NCI-H345 treated with DMSO at 0.1 percent for 48 hours (cell line): ENCODE data around the gene TM4SF18.
"Not testable (repeated sequence)": the region's sequence is repeated elsewhere in the genome, so short reads cannot be mapped to it uniquely, and the experiment has no call there.

Experiments used
- DNase-seq: peaks from one replicate; lab custom pipeline; 2025; ENCODE audit not compliant: unreplicated experiment; lab: John Stamatoyannopoulos, UW

TM4SF18 gene

GRCh38 chr3:149333176-149333859 lies at the start of gene TM4SF18:
TM4SF18 (minus strand) TSS chr3:149333636; CDS start chr3:149333382, 254 bp downstream.
- DNase-seq, result no peak

DNA sequence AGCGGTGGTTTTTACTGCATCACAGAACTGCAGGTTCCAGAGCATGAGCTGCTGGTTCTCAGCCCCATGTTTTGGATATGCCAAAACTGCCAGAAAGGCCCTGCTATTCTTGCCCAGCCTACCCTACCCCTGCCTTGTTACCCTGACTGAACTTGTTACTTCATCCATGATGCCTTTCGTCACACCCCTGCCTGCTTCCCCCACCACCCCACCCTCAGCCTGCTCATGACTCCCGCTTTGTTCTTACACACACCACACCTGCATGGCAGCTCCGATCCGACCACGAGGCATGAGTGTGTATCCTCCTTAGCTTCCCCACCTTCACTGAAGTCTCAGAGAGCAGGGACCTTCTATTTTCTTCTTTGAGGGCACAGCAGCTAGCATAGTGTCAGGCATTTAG lies 49.1 kb upstream of the TM4SF18 start:
- no peak for DNase-seq

GRCh38 chr3:149382101-149382467 lies 48.6 kb upstream of the TM4SF18 start:
- no peak for DNase-seq

GRCh38 chr3:149381173-149382100 lies 48.0 kb upstream of the TM4SF18 start:
- no peak for DNase-seq

GRCh38 chr3:149380220-149380619 lies 46.8 kb upstream of the TM4SF18 start:
- not testable (repeated sequence) for DNase-seq

GRCh38 chr3:149378478-149379309 lies 45.3 kb upstream of the TM4SF18 start:
- DNase-seq, result no peak

DNA sequence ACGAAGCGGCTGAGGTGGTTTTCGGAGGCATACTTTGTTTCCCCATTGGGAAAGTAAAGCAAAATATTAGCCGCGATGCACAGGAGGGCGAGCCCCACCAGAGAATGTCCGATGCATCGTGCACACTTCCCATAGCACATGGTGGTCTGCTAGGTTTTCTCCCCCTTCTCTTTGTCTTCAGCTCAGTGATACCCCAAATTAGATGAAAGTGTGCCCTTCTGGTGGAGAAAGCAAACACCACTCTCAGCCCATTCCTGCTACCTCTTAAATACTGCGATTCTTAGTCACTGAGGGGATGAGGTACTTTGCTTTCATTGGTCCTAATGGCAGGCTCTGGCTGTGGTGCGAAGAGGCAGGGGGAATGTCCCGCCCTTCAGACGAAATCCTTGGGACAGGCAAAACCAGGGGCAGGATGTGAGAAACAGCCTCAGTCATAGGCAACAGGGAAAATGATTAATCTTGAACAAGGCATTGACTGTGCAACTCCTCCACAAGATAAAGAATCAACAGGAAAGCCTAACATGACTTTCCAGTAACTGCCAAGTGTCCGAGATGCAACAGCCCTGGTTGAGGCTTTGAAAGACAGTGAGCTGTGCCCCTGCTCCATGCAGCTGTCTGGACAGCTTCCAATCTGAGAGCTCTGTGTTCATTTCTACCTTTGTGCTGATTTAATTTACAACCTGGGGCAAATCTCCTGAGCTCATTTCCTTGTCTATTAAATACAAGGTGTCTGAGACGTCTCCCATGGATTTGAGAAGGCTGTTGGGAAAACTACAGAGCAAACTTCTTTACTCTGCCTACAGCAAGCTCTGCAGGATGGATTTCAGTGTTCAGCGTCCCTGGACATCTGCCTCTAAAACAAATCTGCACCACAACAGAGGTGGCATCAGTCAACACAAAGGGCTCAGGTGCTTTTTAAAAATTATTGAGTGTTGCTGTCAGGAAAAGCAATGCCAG lies 44.2 kb upstream of the TM4SF18 start, which contains the start of gene TM4SF1:
Gene TM4SF1 (minus strand): TSS at position 242 of the 957 bp plus-strand sequence. CDS start 102 bp downstream, at position 140.
- no peak for DNase-seq

DNA sequence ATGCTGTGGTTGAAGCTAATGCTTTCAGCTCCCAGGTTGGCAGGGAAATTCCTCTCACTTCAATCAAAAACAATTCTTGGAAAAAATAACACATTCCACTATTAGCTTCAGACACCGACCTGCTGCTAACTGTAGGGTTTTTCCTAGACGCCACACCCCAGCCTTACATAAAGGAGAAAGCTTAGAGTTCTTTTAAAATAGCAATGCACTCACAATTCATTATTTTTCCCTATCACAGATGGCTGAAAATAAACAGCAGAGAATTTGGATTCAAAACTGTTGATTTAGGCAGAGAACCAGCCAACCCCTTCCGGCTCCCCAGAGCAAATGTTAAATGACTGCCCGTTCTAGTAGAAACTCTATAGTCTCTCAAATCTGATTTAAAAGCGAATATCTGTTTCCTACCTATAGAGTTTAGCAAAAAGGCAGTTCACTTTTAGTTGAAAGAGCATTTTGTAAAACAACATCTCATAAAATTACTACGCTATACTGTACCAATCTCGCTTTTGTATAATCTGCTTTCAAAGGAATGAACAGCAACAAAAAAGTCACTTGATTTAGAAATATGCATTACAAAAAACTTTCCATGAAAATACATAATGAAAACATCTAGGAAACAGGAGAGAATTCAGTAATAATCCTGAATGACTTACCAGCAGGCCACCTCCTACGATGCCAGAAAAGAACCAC lies 43.4 kb upstream of the TM4SF18 start:
- DNase-seq, result no peak

GRCh38 chr3:149375501-149376196 lies 42.2 kb upstream of the TM4SF18 start:
- DNase-seq, result no peak

DNA sequence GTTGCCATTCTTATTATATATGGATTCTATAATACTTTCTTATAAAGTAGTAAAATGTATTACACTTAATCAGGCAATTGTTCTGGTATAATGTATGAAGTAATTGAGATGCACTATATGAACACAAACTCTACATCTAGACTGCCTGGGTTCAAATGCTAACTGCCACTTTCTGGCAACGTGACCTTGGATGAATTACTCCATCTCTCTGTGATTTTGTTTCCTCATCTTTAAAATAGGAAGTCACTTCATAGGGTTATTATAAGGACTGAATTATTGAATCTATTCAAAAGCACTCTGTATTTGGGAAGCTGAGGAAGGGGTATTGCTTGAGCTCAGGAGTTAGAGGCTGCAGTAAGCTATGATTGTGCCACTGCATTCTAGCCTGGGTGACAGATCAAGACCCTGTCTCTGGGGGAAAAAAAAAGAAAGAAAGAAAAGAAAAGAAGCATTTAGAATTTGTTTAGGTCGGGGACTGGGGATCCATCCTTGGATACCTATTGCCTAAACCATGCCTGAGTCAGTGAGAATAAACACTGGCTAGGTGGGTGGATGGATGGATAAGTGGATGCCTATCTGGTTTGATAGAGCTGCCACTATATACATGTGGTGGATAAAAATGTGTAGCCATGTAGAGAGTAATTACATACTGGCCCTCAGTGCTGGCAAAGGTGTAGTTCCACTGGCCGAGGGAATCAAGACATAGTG lies 41.5 kb upstream of the TM4SF18 start:
- no peak for DNase-seq

- DNase-seq, result no peak
Measured at GRCh38 chr3:149374391-149374790, 41.0 kb upstream of the TM4SF18 start.

DNA sequence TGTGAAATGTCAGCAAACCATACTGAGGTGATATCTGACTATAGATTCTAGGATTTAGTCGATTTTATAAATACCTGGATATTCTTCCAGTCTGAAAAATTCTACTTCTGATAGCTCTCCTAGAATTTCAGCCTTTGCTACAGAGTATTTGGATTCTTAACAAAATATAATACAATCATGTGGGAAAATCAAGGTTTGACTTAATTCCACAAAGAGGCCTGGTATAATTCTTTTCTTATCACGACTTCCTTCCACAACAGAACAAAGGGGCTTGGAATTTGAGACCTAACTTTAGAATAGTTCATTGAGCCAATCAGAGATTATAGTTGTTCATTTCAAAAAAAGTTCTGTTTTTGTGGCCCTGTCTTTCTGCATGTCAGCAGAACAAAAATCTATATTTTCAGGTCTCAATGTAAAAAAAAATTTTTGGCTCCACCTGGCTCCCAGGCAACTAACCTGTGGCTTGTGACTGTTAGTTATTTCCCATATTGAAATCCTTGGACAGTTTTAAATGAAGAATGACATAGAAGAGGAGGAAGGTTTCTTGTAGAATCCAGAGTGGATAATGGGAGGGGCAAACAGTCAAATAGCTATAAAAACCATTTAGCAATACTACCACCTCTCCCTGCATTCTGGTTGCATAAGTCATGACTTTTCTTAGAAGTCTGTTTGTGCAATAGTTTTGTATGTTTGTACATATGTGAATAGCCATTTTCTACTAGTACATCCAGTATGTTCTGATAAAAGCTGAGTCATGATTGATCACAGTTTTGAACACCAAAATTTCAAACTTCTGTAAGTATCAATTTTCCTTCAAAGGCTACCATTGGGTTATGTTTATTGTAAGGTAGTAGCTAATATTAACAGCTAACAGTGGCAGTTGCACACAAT lies 40.0 kb upstream of the TM4SF18 start:
- DNase-seq, result no peak

DNA sequence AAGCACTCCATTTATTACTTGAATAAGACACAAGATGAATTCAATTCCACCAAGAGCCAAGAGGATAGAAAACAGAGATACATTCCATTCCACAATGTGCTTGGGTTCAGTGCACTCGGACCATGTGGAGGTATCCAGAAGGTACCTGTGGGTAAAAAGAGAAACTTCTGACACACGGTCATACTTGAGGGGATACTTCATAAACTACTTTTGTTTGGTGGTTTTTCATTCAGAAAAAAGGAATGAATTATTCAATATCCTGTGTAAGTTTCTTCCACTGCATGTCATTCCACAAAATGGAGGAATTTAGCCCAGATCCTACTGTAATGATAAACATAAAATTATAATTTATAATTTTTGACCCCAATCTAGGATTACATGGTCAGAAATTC lies 38.3 kb upstream of the TM4SF18 start:
- no peak for DNase-seq

DNA sequence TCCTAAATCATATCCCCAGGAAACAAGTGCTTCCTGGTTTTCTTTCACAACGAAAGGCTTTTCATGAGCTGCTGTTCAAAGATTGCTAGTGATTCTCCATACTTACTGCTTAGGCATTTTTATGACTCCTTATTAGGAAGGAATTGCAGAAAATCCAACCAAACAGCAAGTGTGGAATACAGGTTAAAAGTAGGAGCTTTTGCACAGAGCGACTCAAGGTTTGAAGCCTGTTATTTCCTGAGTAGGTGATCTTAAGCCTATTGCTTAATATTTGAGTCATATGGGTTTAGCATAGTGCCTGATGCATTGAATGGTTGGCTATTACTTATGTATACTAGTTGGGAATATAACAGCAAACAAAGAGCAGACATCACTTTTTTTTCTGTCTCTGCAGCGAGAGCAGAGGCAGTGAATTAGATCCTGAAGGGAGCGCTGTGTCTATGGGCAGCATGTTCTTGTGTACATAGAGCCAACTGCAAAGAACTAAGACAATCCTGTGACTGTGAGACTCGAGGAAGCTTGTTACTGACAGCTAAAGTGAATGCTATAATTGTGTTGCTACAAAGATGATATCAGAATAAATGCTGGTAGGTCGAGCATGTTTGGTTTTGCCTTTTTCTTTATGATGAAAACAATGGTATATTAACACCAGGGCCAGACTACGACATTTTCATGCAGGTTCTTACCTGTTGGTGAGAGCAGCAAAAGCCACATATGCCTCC lies 37.7 kb upstream of the TM4SF18 start:
- no peak for DNase-seq

GRCh38 chr3:149369991-149370866 lies 36.8 kb upstream of the TM4SF18 start:
- no peak for DNase-seq
